ENCODE data around the gene DET1.
"Not testable (repeated sequence)": the region's sequence is repeated elsewhere in the genome, so short reads cannot be mapped to it uniquely, and the experiment has no call there.

DNA sequence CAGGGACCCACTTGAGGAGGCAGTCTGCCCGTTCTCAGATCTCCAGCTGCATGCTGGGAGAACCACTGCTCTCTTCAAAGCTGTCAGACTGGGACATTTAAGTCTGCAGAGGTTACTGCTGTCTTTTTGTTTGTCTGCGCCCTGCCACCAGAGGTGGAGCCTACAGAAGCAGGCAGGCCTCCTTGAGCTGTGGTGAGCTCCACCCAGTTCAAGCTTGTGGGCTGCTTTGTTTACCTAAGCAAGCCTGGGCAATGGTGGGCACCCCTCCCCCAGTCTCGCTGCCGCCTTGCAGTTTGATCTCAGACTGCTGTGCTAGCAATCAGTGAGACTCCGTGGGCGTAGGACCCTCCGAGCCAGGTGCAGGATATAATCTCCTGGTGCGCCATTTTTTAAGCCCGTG, 13.1 kb upstream of the DET1 start:
- TF ChIP-seq, protein P1, sequence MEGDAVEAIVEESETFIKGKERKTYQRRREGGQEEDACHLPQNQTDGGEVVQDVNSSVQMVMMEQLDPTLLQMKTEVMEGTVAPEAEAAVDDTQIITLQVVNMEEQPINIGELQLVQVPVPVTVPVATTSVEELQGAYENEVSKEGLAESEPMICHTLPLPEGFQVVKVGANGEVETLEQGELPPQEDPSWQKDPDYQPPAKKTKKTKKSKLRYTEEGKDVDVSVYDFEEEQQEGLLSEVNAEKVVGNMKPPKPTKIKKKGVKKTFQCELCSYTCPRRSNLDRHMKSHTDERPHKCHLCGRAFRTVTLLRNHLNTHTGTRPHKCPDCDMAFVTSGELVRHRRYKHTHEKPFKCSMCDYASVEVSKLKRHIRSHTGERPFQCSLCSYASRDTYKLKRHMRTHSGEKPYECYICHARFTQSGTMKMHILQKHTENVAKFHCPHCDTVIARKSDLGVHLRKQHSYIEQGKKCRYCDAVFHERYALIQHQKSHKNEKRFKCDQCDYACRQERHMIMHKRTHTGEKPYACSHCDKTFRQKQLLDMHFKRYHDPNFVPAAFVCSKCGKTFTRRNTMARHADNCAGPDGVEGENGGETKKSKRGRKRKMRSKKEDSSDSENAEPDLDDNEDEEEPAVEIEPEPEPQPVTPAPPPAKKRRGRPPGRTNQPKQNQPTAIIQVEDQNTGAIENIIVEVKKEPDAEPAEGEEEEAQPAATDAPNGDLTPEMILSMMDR (IDR thresholded peaks at IDR 0.05): not testable (repeated sequence)
- not testable (repeated sequence) for TF ChIP-seq POLR2A (IDR thresholded peaks at IDR 0.05)

Data from heart left ventricle (tissue), 13 donors.